ENCODE results near the gene PRKAG2. TPM values are rescaled to one million over a fixed set of nuclear protein-coding genes. Genes with fewer than 3 reads are reported as not detected.
A peak's percentile ranks its signal among the peaks of the same experiment; 100 is the strongest.

PRKAG2 gene
- total and polyA plus RNA-seq, 2 of the 8 experiments (the other 6 are each of a cell fraction or from before 2014, with no cell fraction given): 7.5 to 18.1 TPM

- peak overlapping the region; percentile 73; the same call in 1 of the 2 replicates for H2AFZ ChIP-seq (ENCODE audit: low read length)
- peaks cover 0 to 3% of the 10 kb centered on the region in 2 experiments; a peak in 1 of 4 replicates for H3K9me3 ChIP-seq (ENCODE audit: insufficient read depth in 2 of 2, low read depth in 1 of 2, low read length in 1 of 2)
- no peak overlapping the region for H3K56ac ChIP-seq (replicated peaks; ENCODE audit: insufficient read length, low read depth, low read length)
- no peaks in the 10 kb centered on the region for H3K36me3 ChIP-seq (ENCODE audit: control insufficient read depth in 2 of 4, insufficient read depth in 4 of 4, low read length in 3 of 4)
- no peak overlapping the region for H3K4ac ChIP-seq (replicated peaks; ENCODE audit: insufficient read length, low read depth, low read length)
- H3K18ac ChIP-seq (ENCODE audit: extremely low read depth, low read length): no peak overlapping the region
- no peak overlapping the region for H4K91ac ChIP-seq (replicated peaks; ENCODE audit: insufficient read length, low read length)
- peaks cover 0 to 25% (median 13%) of the 10 kb centered on the region in 4 experiments; a peak in 5 of 7 replicates for H3K27me3 ChIP-seq (replicated peaks in 1 of 4; ENCODE audit: control insufficient read depth in 3 of 4, extremely low read depth in 1 of 4, insufficient read depth in 3 of 4, low read length in 3 of 4)
- 0 out of 2 replicates have a peak overlapping the region, but pooled peaks have one; percentile 21 for H2BK12ac ChIP-seq (ENCODE audit: low read depth, low read length)
- WGBS, 2 experiments (ENCODE audit: extremely low coverage in 1 of 2, insufficient coverage in 1 of 2, insufficient read length in 1 of 2, insufficient replicate concordance in 2 of 2, low coverage in 1 of 2, low lambda C conversion rate in 2 of 2, missing lambda C conversion rate in 1 of 2): 21% methylated on average over 28 of the region's 28 CpGs; no CpG with 5 or more reads in 1 of the 2 experiments
- peaks cover 4% of the 10 kb centered on the region; the same call in 1 of the 2 replicates for H3K23me2 ChIP-seq (ENCODE audit: low read depth, low read length)
- H3K27ac ChIP-seq (ENCODE audit: low read depth, low read length): no peak overlapping the region
- H4K8ac ChIP-seq (ENCODE audit: extremely low read depth, insufficient read depth, low read length): peak overlapping the region; percentile 73
- TF ChIP-seq RBBP5 (IDR thresholded peaks at IDR 0.05; ENCODE audit: borderline replicate concordance, low read depth, low read length): 0 out of 2 replicates have a peak, but pooled peaks have one; percentile 10
- TF ChIP-seq RNF2 (IDR thresholded peaks at IDR 0.05; ENCODE audit: borderline replicate concordance, low read depth, low read length, missing control alignments, poor library complexity, severe bottlenecking): no peak
- peak; percentile 31; the same call in 1 of the 2 replicates for TF ChIP-seq BACH1 (IDR thresholded peaks at IDR 0.05; ENCODE audit: low read length)
- TF ChIP-seq KDM1A (IDR thresholded peaks at IDR 0.05; ENCODE audit: borderline replicate concordance, low read length): peak; percentile 21; the same call in 1 of the 2 replicates
- no peak for TF ChIP-seq CTBP2 (IDR thresholded peaks at IDR 0.05; ENCODE audit: borderline replicate concordance, insufficient read depth, insufficient read length, low read length)
- 0 out of 2 replicates have a peak, but pooled peaks have one; percentile 14 for TF ChIP-seq TBP (IDR thresholded peaks at IDR 0.05; ENCODE audit: low read depth, low read length)
- no peak for TF ChIP-seq GTF2F1 (IDR thresholded peaks at IDR 0.05; ENCODE audit: borderline replicate concordance, low read depth, low read length)
- TF ChIP-seq MAX (IDR thresholded peaks at IDR 0.05): no peak
- TF ChIP-seq ASH2L (IDR thresholded peaks at IDR 0.05; ENCODE audit: low read length): peak; percentile 53
- peak; percentile 68; the same call in 1 of the 2 replicates for TF ChIP-seq GABPA (IDR thresholded peaks at IDR 0.05; ENCODE audit: borderline replicate concordance, insufficient read depth, low read length)
- H3K4me3 ChIP-seq (ENCODE audit: extremely low read depth in 1 of 4, insufficient read depth in 2 of 4, low read depth in 3 of 4, low read length in 4 of 4): peak overlapping the region; percentile 44 to 62 (median 60)
- H3K79me1 ChIP-seq (ENCODE audit: low read depth, low read length): no peaks in the 10 kb centered on the region; the same call in 1 of the 2 replicates
- H4K20me1 ChIP-seq (replicated peaks in 1 of 2; ENCODE audit: control insufficient read depth in 1 of 2, insufficient read depth in 2 of 2, low read length in 2 of 2): peaks cover 0 to 2% of the 10 kb centered on the region in 2 experiments
- H2BK120ac ChIP-seq (replicated peaks; ENCODE audit: low read depth, low read length): no peak overlapping the region
- ChIA-PET POLR2A (ENCODE audit: partially characterized antibody) (interaction anchor here (0.5 to 1.5 kb wide), 6 partner anchors 12 to 843 kb away, joined by 3 to 4 read pairs (median 3); no protein-coding TSS in a partner anchor), CTCF (ENCODE audit: partially characterized antibody) (interaction anchor here (0.6 to 10.8 kb wide), 25 partner anchors 10 to 313 kb away, joined by 3 to 107 read pairs (median 4); no protein-coding TSS in a partner anchor)
- H3K4me1 ChIP-seq (replicated peaks in 1 of 4; ENCODE audit: control insufficient read depth in 3 of 4, insufficient read depth in 4 of 4, low read length in 3 of 4): peaks cover 2 to 17% (median 11%) of the 10 kb centered on the region in 4 experiments
- H3K4me2 ChIP-seq (ENCODE audit: insufficient read depth in 1 of 2, low read depth in 2 of 2, low read length in 2 of 2): peak overlapping the region; percentile 72 to 74
- no peak overlapping the region; the same call in 1 of the 2 replicates for H2BK15ac ChIP-seq (ENCODE audit: low read length)
- H3K79me2 ChIP-seq (ENCODE audit: control insufficient read depth in 1 of 2, insufficient read depth in 2 of 2, low read length in 2 of 2): no peaks in the 10 kb centered on the region
- no peak overlapping the region for H3K14ac ChIP-seq (ENCODE audit: insufficient read length)
- H3K23ac ChIP-seq (ENCODE audit: insufficient read length): no peak overlapping the region
- peak overlapping the region; percentile 44 for H4K5ac ChIP-seq (ENCODE audit: insufficient read length, low read depth, low read length)
- no peak overlapping the region for H2AK5ac ChIP-seq (ENCODE audit: low read depth, low read length)
- H2BK20ac ChIP-seq (ENCODE audit: low read length): no peak overlapping the region
- no peak overlapping the region for H2BK5ac ChIP-seq (ENCODE audit: low read depth, low read length)
- DNase-seq (ENCODE audit: low read depth in 1 of 2, low spot score in 2 of 2) (peak in 1 of 2 experiments; percentile 68), FAIRE-seq (no peak)
- H3K9ac ChIP-seq (replicated peaks in 1 of 4; ENCODE audit: extremely low read depth in 1 of 4, low read depth in 3 of 4, low read length in 3 of 4): peak overlapping the region in 2 of 4 experiments; percentile 1 to 4; a peak in 1 of 7 replicates
These were observed 244.0 kb downstream of the PRKAG2 start for GRCh38 chr7:151632750-151633515.

Measured in H1 (cell line).